COLO668 (cell line): Measurements from ENCODE around the gene TRIM47.

Source experiments
- DNase-seq: peaks from one replicate; lab custom pipeline; 2025; ENCODE audit not compliant: unreplicated experiment; lab: John Stamatoyannopoulos, UW

The TRIM47 gene

DNA sequence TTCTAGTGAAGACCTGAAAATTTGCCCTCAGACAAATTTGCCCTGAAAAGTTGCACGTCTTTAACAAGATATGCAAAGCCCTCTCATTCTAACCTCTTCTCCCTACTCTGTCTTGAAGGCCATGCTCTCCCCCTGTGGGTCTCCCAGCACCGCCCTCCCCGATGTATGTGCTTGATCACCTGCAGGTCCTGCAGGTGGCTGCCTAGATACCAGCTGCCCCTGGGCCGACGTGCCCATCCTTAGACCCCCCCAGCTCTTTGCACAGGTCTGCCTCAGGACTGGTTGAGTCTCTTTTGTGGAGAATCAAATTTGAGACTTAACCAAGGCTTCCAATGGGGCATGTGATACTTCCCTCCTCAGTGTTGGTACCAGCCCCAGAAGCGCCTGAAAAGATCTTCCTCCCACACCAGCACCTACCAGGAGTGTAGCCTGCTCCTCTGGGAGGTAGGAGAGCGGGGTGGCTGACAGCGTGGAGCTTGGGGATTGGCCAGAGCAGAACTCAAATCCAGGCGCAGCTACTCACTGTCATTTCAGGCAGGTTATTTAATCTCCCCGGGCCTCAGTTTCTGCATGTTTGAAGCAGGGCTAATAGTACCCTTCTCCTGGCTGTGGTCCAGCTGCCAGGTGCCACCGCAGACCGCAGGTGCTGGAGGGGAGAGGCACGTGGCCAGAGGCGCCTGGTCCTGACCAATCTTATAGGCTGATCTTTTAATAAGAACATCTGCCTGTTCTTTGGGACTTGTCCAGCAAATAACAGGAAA is 30.9 kb upstream of the TRIM47 start:
- peak; percentile 88 for DNase-seq

GRCh38 chr17:75908201-75908600 is 29.8 kb upstream of the TRIM47 start:
- peak; percentile 25 for DNase-seq

GRCh38 chr17:75906143-75906884 is 27.9 kb upstream of the TRIM47 start:
- DNase-seq: no peak

DNA sequence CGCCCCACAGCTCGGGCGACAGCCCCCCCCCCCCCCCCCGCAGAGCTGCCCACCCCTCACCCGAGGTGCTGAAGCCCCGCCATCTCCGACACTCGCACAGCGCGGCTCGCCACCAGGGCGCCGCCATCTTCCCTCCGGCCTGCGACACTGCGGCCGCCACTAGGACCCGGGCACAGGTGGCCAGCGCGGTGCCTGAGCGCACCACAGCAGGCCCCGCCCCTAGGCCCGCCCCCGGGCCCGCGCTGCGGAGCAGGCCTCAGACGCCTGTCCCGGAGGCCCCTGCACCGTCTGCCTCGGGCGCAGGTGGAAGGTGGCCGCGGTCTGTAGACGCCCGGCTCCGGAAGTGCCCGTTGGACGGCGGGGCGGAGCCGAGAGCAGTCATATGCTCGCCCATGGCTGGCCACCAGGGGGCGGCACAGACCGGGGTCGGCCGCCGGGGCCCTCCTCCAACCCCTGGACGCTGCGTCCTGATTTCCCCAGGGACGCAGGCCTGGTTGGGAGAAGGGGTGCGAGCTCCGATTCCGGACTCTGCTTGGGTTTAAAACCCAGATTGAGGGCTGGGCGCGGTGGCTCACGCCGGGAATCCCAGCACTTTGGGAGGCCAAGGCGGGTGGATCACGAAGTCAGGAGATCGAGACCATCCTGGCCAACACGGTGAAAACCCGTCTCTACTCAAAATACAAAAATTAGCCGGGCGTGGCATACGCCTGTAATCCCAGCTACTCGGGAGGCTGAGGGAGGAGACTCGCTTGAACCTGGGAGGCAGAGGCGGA is 26.6 kb upstream of the TRIM47 start, which contains the start of gene MRPL38:
TSS of gene MRPL38 (minus strand) at position 136 of the 773 bp plus-strand sequence. CDS start at position 127, 9 bp downstream.
- DNase-seq: peak; percentile 93

DNA sequence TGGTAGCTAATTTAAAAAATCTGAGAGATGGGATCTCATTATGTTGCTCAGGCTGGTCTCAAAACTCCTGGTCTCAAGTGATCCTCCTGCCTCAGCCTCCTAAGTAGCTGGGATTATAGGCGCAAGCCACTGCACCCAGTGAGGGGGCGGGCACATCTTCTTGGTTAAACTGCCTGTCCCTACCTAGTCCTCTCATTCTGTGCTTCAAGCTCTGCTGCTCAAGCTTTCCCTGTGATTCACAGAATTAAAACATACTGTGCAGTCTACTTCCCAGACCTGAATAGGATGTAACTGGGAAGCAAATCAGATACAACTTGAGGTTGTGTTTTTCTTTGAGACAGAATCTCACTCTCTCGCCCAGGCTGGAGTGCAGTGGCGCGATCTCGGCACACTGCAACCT is 24.0 kb upstream of the TRIM47 start:
- no peak for DNase-seq

DNA sequence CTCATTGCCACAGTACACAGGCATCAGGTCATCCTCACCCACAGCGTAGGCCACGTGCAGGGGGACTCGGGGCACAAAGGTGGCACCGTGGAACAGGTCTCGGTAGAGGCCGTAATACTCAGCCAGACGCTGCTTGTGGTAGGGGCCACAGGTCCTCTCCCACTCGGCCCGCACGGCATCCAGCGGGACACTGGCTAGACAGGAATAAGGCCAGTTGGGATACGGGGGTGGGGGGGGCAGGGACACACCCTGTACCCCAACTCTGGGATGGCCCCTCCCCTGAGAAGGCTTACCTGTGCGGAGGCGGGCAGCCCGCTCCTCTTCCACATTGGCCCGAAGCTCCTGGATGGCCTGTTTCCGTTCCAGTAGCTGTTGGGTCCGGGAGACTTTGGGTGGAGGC is 23.3 kb upstream of the TRIM47 start:
- no peak for DNase-seq

DNA sequence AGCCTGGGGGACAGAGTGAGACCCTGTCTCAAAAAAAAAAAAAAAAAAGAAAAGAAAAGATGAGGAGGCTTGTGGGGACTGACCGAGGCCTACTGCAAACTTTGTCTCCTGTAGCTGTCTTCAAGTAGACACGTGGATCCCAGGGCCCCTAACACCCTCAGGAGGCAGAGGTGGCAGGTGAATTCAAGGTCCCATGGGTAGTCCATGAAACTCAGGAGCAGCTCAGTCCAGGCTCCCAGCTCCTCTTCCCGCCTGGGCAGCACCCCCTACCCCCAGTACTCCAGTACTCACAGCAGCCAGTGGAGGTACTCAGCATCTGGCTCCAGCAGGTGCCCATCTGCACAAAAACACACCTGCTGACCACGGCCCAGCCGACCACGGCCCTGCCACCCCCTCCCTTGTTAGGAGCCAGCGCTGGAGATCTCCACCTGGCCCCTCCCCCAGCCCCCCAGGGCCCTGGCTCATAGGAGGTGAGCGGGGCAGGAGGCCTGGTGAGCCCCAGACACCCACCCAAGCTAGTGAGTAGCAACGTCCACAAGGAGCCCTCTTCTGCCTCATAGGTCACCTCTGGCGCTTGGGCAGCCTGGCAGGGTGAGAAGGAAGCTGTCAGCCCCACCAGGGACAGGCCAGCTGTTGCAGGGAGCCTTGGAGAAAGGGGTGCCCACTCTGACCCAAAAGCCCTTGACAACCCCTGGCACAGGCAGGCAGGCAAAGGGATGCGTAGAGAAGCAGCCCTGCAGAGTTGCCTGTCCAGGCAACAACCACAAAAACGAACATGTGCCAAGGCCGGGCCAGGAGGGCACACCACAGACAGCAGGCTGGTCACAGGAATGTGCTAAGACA is 22.5 kb upstream of the TRIM47 start:
- DNase-seq: no peak

GRCh38 chr17:75899767-75900468 is 21.5 kb upstream of the TRIM47 start:
- DNase-seq: no peak

GRCh38 chr17:75899353-75899752 is 21.0 kb upstream of the TRIM47 start:
- no peak for DNase-seq

DNA sequence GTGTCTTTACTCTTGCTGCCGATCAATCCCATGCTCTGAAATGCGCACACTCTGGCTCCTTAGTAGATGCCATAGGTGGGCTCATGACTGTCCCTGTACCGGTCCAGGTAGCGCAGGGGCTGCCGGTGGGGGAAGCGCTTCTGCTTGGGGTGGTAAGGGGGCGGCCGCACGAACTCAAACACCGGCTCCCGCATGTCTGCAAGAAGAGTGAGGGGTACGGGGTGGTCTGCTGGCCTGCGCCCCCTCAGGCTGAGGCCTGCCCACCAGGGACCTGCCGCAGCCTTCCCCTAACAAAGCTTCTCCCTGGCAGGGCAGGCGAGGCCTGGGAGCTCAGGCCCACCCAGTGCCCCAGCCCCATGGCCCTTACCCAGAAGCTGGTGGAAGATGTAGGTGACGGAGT is 20.4 kb upstream of the TRIM47 start:
- no peak for DNase-seq

DNA sequence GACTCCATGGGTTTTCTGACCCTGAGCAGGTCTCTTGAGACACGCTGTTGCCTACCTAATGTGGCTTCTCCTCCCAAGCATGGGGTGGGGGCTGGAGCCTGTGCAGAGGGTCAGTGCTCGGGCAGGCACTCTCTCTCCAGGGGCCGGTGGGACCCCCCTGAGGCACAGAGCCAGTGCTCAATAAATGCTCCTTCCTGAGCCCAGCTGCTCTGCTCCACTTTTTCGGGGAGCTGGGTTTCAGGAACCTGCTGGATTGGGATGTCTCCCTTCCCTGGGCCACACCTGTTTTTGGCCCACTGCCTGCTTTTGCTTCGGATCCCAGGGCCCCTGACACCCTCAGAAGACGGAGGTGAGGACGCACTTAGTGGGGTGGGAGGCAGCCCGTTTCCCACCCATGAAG is 19.7 kb upstream of the TRIM47 start:
- no peak for DNase-seq

GRCh38 chr17:75897160-75898019 is 19.0 kb upstream of the TRIM47 start:
- peak; percentile 16 for DNase-seq

GRCh38 chr17:75896415-75897159 is 18.2 kb upstream of the TRIM47 start, which contains the start of gene TRIM65:
Gene TRIM65 (minus strand): TSS chr17:75896951. CDS start chr17:75896937, 14 bp downstream.
- DNase-seq: peak; percentile 79

GRCh38 chr17:75895370-75896155 is 17.2 kb upstream of the TRIM47 start:
- no peak for DNase-seq

DNA sequence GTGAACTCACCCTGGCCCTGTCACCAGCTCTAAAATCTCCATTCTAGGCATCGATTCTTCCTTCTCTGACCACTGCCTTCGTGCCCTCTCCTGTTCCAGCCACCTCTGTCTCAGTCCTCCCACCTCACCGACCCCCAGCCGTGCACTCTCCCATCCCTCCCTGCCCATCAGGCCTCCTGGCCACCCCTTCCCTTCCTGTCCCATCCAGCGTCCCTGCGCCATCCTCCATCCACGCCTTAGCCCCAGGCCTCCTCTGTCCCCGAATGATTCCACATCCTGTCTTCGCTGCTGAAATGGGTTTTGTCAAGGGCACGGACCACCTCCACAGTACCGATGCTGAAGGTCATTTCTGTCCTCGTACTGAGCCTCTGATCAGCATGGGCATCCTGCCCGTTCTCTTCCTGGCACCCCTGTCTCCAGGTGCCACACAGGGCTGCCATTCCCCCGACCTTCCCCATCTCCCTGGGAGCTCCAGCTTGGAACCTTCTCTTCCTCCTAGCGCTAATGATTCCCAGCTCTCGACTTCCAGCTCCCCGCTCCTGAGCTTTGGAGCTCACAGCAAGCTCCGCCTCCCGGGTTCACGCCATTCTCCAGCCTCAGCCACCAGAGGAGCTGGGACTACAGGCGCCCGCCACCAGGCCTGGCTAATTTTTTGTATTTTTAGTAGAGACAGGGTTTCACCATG is 15.8 kb upstream of the TRIM47 start:
- no peak for DNase-seq

- no peak for DNase-seq
Observed at GRCh38 chr17:75893305-75894048, 15.1 kb upstream of the TRIM47 start.
